GM21447 (cell line): ENCODE data around the gene CDHR3.
"Not testable (repeated sequence)": the region's sequence is repeated elsewhere in the genome, so short reads cannot be mapped to it uniquely, and the experiment has no call there.

Source experiments
- ATAC-seq: cut with Tn5 transposase; IDR thresholded peaks from one replicate; pipeline ENCODE4 v1.9.1; 2021; ENCODE audit not compliant: unreplicated experiment

The CDHR3 gene

GRCh38 chr7:105996860-105997737 is 34.0 kb downstream of the CDHR3 start:
- ATAC-seq = no peak

- ATAC-seq = no peak
These were observed 36.2 kb downstream of the CDHR3 start for GRCh38 chr7:105999256-105999655.

- no peak for ATAC-seq
These were observed 38.1 kb downstream of the CDHR3 start for GRCh38 chr7:106001196-106001595.

GRCh38 chr7:106001886-106002285 is 38.8 kb downstream of the CDHR3 start:
- no peak for ATAC-seq

GRCh38 chr7:106003525-106004064 is 40.5 kb downstream of the CDHR3 start:
- no peak for ATAC-seq

GRCh38 chr7:106006906-106007305 is 43.8 kb downstream of the CDHR3 start:
- no peak for ATAC-seq

- ATAC-seq = not testable (repeated sequence)
These were observed 44.7 kb downstream of the CDHR3 start for GRCh38 chr7:106007796-106008195.

- ATAC-seq = peak; percentile 69
These were observed 46.6 kb downstream of the CDHR3 start for GRCh38 chr7:106009503-106010226.

- ATAC-seq = no peak
These were observed 47.3 kb downstream of the CDHR3 start for GRCh38 chr7:106010331-106010730.

- no peak for ATAC-seq
These were observed 47.8 kb downstream of the CDHR3 start for GRCh38 chr7:106010866-106011265.

GRCh38 chr7:106012184-106012583 is 49.1 kb downstream of the CDHR3 start:
- ATAC-seq = no peak

GRCh38 chr7:106012935-106013439 is 49.9 kb downstream of the CDHR3 start:
- no peak for ATAC-seq

- no peak for ATAC-seq
These were observed 52.5 kb downstream of the CDHR3 start for GRCh38 chr7:106015381-106016218.

- no peak for ATAC-seq
These were observed 53.3 kb downstream of the CDHR3 start for GRCh38 chr7:106016331-106016730.

- ATAC-seq = no peak
These were observed 54.6 kb downstream of the CDHR3 start for GRCh38 chr7:106017657-106018056.

GRCh38 chr7:106018566-106019469 is 55.8 kb downstream of the CDHR3 start:
- ATAC-seq = no peak

GRCh38 chr7:106019470-106019820 is 56.4 kb downstream of the CDHR3 start:
- ATAC-seq = no peak

- ATAC-seq = no peak
These were observed 58.3 kb downstream of the CDHR3 start for GRCh38 chr7:106021151-106022067.
